Activated CD8-positive, alpha-beta memory T cell treated with anti-CD3 and anti-CD28 coated beads, Interleukin-2, amount 50 U/mL, for 1 hour (primary cell): ENCODE results near the gene SENP1.

Experiments
- DNase-seq: peaks from one replicate; pipeline ENCODE4 v3.0.0-alpha.2; 2020; ENCODE audit errors: extremely low read depth

Gene SENP1

GRCh38 chr12:48000878-48001504 is 104.9 kb downstream of the SENP1 start:
- no peak for DNase-seq

DNA sequence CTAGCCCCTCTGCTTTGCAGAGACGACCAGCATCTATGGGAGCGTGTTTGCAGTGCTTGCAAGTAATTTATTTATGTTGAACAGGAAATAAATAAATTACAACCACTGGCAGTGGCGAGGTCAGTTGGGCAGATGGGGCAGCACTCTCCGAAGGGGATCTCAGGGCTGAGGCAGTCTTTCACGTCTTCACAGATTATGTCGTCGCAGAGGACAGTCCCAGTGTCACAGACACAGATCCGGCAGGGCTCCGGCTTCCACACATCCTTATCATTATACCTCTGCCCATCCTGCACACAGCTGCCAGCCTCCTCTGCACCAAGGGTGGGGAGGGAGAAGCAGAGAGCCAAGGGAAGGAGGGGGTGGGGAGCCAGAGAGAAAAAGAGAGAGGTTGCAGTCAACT is 106.1 kb downstream of the SENP1 start:
- DNase-seq = no peak

DNA sequence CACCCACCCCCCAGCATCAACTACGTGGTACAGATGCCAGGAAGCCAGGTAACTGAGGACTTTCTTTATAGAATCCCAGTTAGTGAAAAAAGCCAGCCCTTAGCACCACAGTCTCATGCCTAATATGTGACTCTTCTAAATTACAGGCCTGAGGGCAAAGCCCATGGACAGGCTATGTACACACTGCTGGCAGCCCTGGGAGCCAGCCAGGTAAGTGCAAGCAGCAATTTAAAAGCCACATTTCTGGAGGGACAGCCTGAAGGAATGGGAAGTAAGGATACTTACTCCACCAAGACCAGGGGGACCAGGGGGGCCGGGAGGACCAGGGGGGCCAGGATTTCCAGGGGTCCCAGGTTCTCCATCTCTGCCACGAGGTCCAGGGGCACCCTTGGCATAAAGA is 108.6 kb downstream of the SENP1 start:
- no peak for DNase-seq

- DNase-seq = no peak
Observed at GRCh38 chr12:47995981-47996401, 109.9 kb downstream of the SENP1 start.

DNA sequence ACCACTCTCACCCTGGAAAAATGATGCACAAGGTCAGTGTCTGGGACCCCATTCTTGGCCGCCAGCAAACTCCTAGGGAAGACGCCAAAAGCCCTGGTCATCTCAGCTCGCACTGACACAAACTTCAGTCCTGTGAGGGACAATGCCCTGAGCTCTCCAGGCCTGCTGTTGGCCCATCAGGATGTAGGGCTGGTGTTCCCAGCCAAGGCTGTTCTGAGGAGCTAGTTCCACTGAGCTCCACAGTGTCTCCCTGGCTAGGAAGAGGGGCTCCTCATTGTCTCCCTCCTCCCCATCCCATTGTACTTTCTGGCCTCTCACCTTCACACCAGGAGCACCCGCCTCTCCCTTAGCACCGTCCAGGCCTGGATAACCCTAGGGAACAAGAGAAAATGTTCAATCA is 112.4 kb downstream of the SENP1 start:
- DNase-seq = no peak
